ENCODE results near the gene KIF26A. TPM values are rescaled to one million over a fixed set of nuclear protein-coding genes. Genes with fewer than 3 reads are reported as not detected.

The KIF26A gene
- total and polyA plus RNA-seq, 2 of the 4 experiments (the other 2 are of a cell fraction), result not detected

DNA sequence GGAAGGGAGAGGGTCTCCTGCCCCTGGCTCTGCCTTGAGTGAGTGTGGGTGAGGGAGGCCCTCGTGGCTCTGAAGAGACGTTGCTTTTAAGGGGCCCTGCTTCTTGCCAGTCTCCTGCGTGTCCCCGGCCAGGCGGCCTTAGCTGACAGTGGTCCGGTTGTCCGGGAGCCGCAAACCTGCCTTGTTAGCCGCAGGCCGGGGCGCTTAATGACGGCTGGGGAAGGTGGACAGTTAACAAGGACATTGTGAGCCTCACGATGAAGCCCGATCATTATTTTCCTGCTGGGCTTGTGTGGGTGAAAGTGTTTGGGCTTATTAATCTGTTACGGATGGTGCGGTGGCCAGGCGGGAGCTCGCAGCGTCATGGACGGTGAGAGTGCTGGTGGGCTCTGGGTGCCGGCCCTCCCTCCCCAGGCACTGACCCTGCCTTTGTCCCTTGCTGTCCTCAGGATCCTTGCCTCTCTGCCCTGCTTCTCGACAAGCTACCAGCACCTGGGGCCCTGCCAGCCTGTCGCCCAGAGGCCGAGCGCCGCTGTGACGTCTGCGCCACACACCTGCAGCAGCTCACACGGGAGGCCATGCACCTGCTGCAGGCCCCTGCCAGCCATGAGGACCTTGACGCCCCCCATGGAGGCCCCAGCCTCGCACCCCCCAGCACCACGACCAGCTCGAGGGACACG, 13.3 kb downstream of the KIF26A start:
- Histone ChIP-seq H4K5ac (ENCODE audit: low read depth, low read length) (no peak overlapping the region), H3K27ac (ENCODE audit: insufficient read depth, low read length) (no peak overlapping the region), H3K4me2 (ENCODE audit: low read depth, low read length) (no peak overlapping the region), H2BK120ac (ENCODE audit: low read depth, low read length) (no peak overlapping the region), H2BK20ac (ENCODE audit: low read depth, low read length) (no peak overlapping the region), H3K27me3 (ENCODE audit: control insufficient read depth, insufficient read depth, low read length) (no peaks in the 10 kb centered on the region), H3K4ac (ENCODE audit: low read depth, low read length) (no peak overlapping the region), H3K23ac (ENCODE audit: low read depth, low read length) (no peak overlapping the region), H3K56ac (ENCODE audit: extremely low read depth, insufficient read depth, low read length) (no peak overlapping the region), H2AK9ac (replicated peaks; ENCODE audit: low read depth, low read length, poor library complexity) (no peak overlapping the region), H2AK5ac (ENCODE audit: low read depth, low read length) (no peak overlapping the region), H2BK15ac (ENCODE audit: low read depth, low read length) (no peak overlapping the region), H4K20me1 (ENCODE audit: insufficient read depth, low read length) (no peaks in the 10 kb centered on the region), H3K18ac (ENCODE audit: low read depth, low read length) (no peak overlapping the region), H4K8ac (ENCODE audit: low read depth in 2 of 2, low read length in 2 of 2) (no peak overlapping the region), H3K4me3 (ENCODE audit: insufficient read depth, low read depth, low read length) (no peak overlapping the region), H2BK5ac (ENCODE audit: low read depth, low read length, poor library complexity, severe bottlenecking) (no peak overlapping the region), H3K79me1 (ENCODE audit: low read depth in 1 of 2, low read length in 2 of 2) (no peaks in the 10 kb centered on the region), H3K9me1 (ENCODE audit: insufficient read depth, low read length) (no peaks in the 10 kb centered on the region), H3K9me3 (ENCODE audit: control insufficient read depth, insufficient read depth, low read length) (no peaks in the 10 kb centered on the region; the same call in 1 of the 2 replicates), H2AFZ (replicated peaks; ENCODE audit: low read length, poor library complexity) (no peak overlapping the region), H3K14ac (replicated peaks; ENCODE audit: low read depth, low read length) (no peak overlapping the region), H3K36me3 (ENCODE audit: control insufficient read depth, insufficient read depth, low read length) (no peaks in the 10 kb centered on the region), H3K9ac (ENCODE audit: low read depth, low read length) (no peak overlapping the region), H3K4me1 (ENCODE audit: control insufficient read depth, insufficient read depth, low read length) (no peaks in the 10 kb centered on the region), H4K91ac (ENCODE audit: insufficient read depth, low read depth, low read length) (no peak overlapping the region)
- ChIA-PET POLR2A (ENCODE audit: unreplicated experiment) (no interaction called here), CTCF (no interaction called here)
- dilution Hi-C loops (cut with HindIII; ENCODE audit: low sequenced_read_pairs, unreplicated experiment), result no loop called here
- 69% methylated on average over 23 of the region's 34 CpGs; no CpG with 5 or more reads in 1 of the 2 experiments for WGBS, 2 experiments (ENCODE audit: extremely low coverage in 2 of 2, insufficient read length in 1 of 2)
- intact Hi-C loops (cut with micrococcal nuclease), result no loop called here
- BruUV-seq (replicated peaks), result no TSS peak
- TF ChIP-seq CEBPB (IDR thresholded peaks at IDR 0.05; ENCODE audit: low read depth, low read length) (no peak), RAD21 (IDR thresholded peaks at IDR 0.05; ENCODE audit: low read length) (no peak), POLR2A (IDR thresholded peaks at IDR 0.05; ENCODE audit: low read depth, low read length) (no peak), RFX5 (IDR thresholded peaks at IDR 0.05; ENCODE audit: low read depth, low read length) (no peak), CHD1 (IDR thresholded peaks at IDR 0.05; ENCODE audit: low read depth, low read length) (no peak), NFE2L2 (IDR thresholded peaks at IDR 0.05; ENCODE audit: low read depth, low read length) (no peak), SMC3 (IDR thresholded peaks at IDR 0.05; ENCODE audit: low read depth, low read length) (no peak), RCOR1 (IDR thresholded peaks at IDR 0.05; ENCODE audit: insufficient replicate concordance, low read length) (no peak), MAZ (IDR thresholded peaks at IDR 0.05; ENCODE audit: borderline replicate concordance, low read depth, low read length) (no peak), MAFK (IDR thresholded peaks at IDR 0.05; ENCODE audit: low read depth, low read length) (no peak), BHLHE40 (IDR thresholded peaks at IDR 0.05; ENCODE audit: low read depth, low read length) (no peak), MXI1 (IDR thresholded peaks at IDR 0.05; ENCODE audit: borderline replicate concordance, low read depth, low read length) (no peak), FOS (IDR thresholded peaks at IDR 0.05; ENCODE audit: low read depth, low read length) (no peak)
- TF ChIP-seq, protein P1, sequence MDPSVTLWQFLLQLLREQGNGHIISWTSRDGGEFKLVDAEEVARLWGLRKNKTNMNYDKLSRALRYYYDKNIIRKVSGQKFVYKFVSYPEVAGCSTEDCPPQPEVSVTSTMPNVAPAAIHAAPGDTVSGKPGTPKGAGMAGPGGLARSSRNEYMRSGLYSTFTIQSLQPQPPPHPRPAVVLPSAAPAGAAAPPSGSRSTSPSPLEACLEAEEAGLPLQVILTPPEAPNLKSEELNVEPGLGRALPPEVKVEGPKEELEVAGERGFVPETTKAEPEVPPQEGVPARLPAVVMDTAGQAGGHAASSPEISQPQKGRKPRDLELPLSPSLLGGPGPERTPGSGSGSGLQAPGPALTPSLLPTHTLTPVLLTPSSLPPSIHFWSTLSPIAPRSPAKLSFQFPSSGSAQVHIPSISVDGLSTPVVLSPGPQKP (IDR thresholded peaks at IDR 0.05; ENCODE audit: borderline replicate concordance, low read depth, low read length), result no peak
- TF ChIP-seq, protein P2, sequence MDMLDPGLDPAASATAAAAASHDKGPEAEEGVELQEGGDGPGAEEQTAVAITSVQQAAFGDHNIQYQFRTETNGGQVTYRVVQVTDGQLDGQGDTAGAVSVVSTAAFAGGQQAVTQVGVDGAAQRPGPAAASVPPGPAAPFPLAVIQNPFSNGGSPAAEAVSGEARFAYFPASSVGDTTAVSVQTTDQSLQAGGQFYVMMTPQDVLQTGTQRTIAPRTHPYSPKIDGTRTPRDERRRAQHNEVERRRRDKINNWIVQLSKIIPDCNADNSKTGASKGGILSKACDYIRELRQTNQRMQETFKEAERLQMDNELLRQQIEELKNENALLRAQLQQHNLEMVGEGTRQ (IDR thresholded peaks at IDR 0.05; ENCODE audit: low read depth, low read length), result no peak
- TF ChIP-seq, protein P3, sequence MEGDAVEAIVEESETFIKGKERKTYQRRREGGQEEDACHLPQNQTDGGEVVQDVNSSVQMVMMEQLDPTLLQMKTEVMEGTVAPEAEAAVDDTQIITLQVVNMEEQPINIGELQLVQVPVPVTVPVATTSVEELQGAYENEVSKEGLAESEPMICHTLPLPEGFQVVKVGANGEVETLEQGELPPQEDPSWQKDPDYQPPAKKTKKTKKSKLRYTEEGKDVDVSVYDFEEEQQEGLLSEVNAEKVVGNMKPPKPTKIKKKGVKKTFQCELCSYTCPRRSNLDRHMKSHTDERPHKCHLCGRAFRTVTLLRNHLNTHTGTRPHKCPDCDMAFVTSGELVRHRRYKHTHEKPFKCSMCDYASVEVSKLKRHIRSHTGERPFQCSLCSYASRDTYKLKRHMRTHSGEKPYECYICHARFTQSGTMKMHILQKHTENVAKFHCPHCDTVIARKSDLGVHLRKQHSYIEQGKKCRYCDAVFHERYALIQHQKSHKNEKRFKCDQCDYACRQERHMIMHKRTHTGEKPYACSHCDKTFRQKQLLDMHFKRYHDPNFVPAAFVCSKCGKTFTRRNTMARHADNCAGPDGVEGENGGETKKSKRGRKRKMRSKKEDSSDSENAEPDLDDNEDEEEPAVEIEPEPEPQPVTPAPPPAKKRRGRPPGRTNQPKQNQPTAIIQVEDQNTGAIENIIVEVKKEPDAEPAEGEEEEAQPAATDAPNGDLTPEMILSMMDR (conservative IDR thresholded peaks at IDR 0.05; ENCODE audit: low read depth, low read length), result no peak
- in situ Hi-C loops (cut with MboI; ENCODE audit: low sequenced_read_pairs), result no loop called here
- ATAC-seq (ENCODE audit: low read depth) (no peak), DNase-seq (no peak)

Measured in IMR-90 (cell line).